ENCODE measurements around the gene ARID5B. TPM values are rescaled to one million over a fixed set of nuclear protein-coding genes. Genes with fewer than 3 reads are reported as not detected.
A peak's percentile ranks its signal among the peaks of the same experiment; 100 is the strongest.

The ARID5B gene
- total RNA-seq, 2 experiments from 2014 or later: 34.8 to 35.9 TPM

DNA sequence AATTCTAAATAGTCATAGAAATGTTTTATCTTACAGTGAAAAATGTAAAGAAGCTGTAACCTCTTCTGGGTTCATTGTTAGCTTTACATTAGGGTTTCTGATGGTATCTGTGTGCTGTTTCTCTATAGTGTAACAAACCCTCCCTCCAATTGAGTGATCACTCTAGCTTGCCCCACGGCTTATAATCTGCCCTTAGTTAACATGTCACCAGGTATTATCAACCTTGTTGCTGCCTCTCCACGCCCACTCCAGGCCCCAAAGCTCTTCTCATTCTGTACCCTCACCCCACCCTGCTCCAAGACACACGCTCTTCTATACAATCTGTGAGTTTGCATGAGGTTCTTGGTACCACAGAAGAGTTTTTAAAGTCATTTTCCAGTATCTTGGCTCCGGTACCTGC, 139.4 kb downstream of the ARID5B start:
- Mint-ChIP-seq H3K4me1 (peaks cover 76% of the 10 kb centered on the region), H3K4me3 (no peak overlapping the region), H3K27me3 (no peaks in the 10 kb centered on the region), H3K36me3 (peaks cover 30% of the 10 kb centered on the region), H3K9me3 (ENCODE audit: low read depth) (no peaks in the 10 kb centered on the region), H3K27ac (peak overlapping the region; percentile 67)
- DNase-seq (no peak), ATAC-seq (no peak)
- CTCF ChIA-PET: interaction anchor here (1.3 to 11.1 kb wide), 7 partner anchors 8 to 208 kb away, joined by 3 to 148 read pairs (median 10); no protein-coding TSS in a partner anchor

DNA sequence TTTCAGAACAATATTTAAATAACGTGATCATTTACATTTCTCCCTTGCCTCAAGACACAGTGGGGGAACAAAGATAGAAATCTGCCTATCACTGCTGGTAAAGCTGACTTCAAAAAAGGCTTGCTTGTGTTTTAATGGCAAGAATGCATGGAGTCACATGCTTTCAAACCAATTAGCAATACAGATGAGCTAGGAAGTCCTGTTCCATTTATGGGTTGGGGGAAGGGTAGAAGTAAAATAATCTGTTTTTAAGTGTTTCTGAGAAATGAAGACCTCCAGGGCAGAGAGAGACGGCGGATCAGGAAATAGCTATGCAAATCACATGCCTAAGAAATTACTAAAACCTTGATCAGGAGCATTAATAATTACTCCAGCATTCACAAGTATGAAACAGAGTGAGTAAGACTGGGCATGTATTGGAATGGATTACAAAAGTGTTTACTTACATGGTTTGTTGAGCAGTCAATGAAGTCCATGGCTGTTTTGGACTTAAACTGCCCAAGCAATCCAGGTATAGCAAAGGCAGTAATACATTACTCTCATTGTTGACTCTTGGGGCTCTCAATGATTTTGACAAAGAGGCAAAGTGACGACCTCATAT, 142.0 kb downstream of the ARID5B start:
- H3K36me3 Mint-ChIP-seq: peaks cover 30% of the 10 kb centered on the region
- no peak for ATAC-seq
- no peaks in the 10 kb centered on the region for H3K9me3 Mint-ChIP-seq (ENCODE audit: low read depth)
- no peak for DNase-seq
- CTCF ChIA-PET: interaction anchor here (0.6 to 11.1 kb wide), 8 partner anchors 39 to 340 kb away, joined by 3 to 148 read pairs (median 4); no protein-coding TSS in a partner anchor
- H3K27me3 Mint-ChIP-seq: no peaks in the 10 kb centered on the region
- peak overlapping the region; percentile 99 for H3K27ac Mint-ChIP-seq
- H3K4me1 Mint-ChIP-seq: peaks cover 89% of the 10 kb centered on the region
- H3K4me3 Mint-ChIP-seq: peak overlapping the region; percentile 18

GRCh38 chr10:62044566-62044965, 143.1 kb downstream of the ARID5B start:
- CTCF ChIA-PET: interaction anchor here (0.6 to 11.1 kb wide), 5 partner anchors 19 to 200 kb away, joined by 3 to 148 read pairs (median 3); no protein-coding TSS in a partner anchor
- H3K36me3 Mint-ChIP-seq: peaks cover 34% of the 10 kb centered on the region
- peaks cover 88% of the 10 kb centered on the region for H3K4me1 Mint-ChIP-seq
- ATAC-seq: no peak
- H3K9me3 Mint-ChIP-seq (ENCODE audit: low read depth): no peaks in the 10 kb centered on the region
- H3K27ac Mint-ChIP-seq: peak overlapping the region; percentile 99
- no peak for DNase-seq
- H3K4me3 Mint-ChIP-seq: no peak overlapping the region
- no peaks in the 10 kb centered on the region for H3K27me3 Mint-ChIP-seq

DNA sequence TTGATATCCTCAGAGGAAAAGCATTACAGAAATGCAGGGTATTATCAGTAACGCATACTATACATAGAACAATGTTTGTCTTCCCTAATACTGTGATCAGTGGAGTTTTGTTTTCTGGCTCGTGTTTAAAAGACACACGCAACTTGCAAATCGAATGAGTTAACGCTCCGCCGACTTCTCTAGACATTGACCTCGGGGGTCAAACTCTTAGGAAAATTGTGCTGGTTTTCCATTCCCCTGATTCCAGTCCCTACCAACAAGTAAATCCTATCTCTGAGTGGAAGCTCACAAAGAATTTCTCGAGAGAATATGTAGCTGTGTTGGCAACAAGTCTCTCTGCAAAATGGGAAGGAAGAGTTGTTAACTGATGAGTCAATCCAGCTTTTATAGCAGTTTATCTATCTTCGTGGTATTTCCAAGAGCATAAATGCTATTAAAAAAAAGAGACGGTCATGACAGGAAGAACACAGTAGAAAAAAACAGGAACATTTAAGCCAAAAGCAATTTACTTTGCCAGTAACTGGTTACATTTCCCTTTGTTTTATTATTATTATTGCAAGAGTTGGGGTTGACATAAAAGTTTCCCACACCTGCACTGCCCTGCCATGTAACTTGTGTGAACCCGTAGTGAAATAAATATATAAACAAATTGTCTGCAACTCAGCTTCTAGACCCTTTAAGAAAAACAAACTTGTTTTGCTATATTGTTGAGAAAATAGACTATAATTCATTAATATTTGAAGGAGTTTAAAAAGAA, 144.4 kb downstream of the ARID5B start:
- Mint-ChIP-seq H3K9me3 (ENCODE audit: low read depth) (no peaks in the 10 kb centered on the region), H3K27me3 (no peaks in the 10 kb centered on the region), H3K27ac (peak overlapping the region; percentile 99), H3K36me3 (peaks cover 41% of the 10 kb centered on the region), H3K4me3 (peak overlapping the region; percentile 83), H3K4me1 (peaks cover 90% of the 10 kb centered on the region)
- CTCF ChIA-PET: interaction anchor here (0.8 to 11.1 kb wide), 15 partner anchors 7 to 295 kb away, joined by 3 to 148 read pairs (median 4); no protein-coding TSS in a partner anchor
- DNase-seq: no peak
- no peak for ATAC-seq

GRCh38 chr10:62046522-62047227, 145.2 kb downstream of the ARID5B start:
- peak overlapping the region; percentile 83 for H3K4me3 Mint-ChIP-seq
- ATAC-seq (peak; percentile 35), DNase-seq (peak; percentile 59)
- H3K4me1 Mint-ChIP-seq: peaks cover 89% of the 10 kb centered on the region
- peaks cover 47% of the 10 kb centered on the region for H3K36me3 Mint-ChIP-seq
- peak overlapping the region; percentile 99 for H3K27ac Mint-ChIP-seq
- H3K9me3 Mint-ChIP-seq (ENCODE audit: low read depth): no peaks in the 10 kb centered on the region
- H3K27me3 Mint-ChIP-seq: no peaks in the 10 kb centered on the region
- CTCF ChIA-PET: interaction anchor here (0.5 to 11.1 kb wide), 19 partner anchors 8 to 199 kb away, joined by 3 to 148 read pairs (median 3); no protein-coding TSS in a partner anchor

GRCh38 chr10:62047228-62047892, 145.9 kb downstream of the ARID5B start:
- no peak for ATAC-seq
- Mint-ChIP-seq H3K4me1 (peaks cover 90% of the 10 kb centered on the region), H3K4me3 (peak overlapping the region; percentile 83), H3K9me3 (ENCODE audit: low read depth) (no peaks in the 10 kb centered on the region), H3K27me3 (no peaks in the 10 kb centered on the region), H3K27ac (peak overlapping the region; percentile 99), H3K36me3 (peaks cover 50% of the 10 kb centered on the region)
- peak; percentile 47 for DNase-seq
- CTCF ChIA-PET: interaction anchor here (0.5 to 5.9 kb wide), 14 partner anchors 9 to 198 kb away, joined by 3 to 50 read pairs (median 3); no protein-coding TSS in a partner anchor

DNA sequence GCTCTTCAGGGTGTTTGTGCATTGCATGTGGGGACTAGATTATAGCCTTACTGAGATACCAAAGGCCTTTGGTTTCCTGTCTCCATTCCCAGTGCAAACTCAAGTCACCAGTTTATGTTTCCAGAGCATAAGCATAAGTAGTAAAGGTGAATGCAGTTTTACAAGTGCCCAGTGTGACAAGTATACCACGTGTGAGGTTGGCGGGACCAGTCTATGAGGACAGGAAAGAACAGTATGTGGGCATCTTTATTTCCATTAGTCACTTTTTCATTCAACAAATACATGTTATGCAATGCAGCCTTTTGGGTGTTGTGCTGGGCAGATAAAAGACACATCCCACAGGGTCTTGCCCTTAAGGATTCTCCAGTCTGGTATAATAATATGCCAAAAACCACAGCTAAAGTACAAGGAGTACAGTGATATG, 146.5 kb downstream of the ARID5B start:
- ATAC-seq (peak; percentile 41), DNase-seq (peak; percentile 76)
- Mint-ChIP-seq H3K27me3 (no peaks in the 10 kb centered on the region), H3K4me1 (peaks cover 93% of the 10 kb centered on the region), H3K36me3 (peaks cover 55% of the 10 kb centered on the region), H3K9me3 (ENCODE audit: low read depth) (no peaks in the 10 kb centered on the region), H3K27ac (peak overlapping the region; percentile 99), H3K4me3 (peak overlapping the region; percentile 83)
- CTCF ChIA-PET: interaction anchor here (0.6 to 5.9 kb wide), 9 partner anchors 8 to 197 kb away, joined by 3 to 50 read pairs (median 5); no protein-coding TSS in a partner anchor

GRCh38 chr10:62048470-62048869, 147.0 kb downstream of the ARID5B start:
- peak overlapping the region; percentile 83 for H3K4me3 Mint-ChIP-seq
- CTCF ChIA-PET: interaction anchor here (1.2 to 5.9 kb wide), 5 partner anchors 10 to 196 kb away, joined by 4 to 50 read pairs (median 13); no protein-coding TSS in a partner anchor
- H3K36me3 Mint-ChIP-seq: peaks cover 55% of the 10 kb centered on the region

GRCh38 chr10:62048919-62049623, 147.6 kb downstream of the ARID5B start:
- Mint-ChIP-seq H3K4me1 (peaks cover 93% of the 10 kb centered on the region), H3K27ac (peak overlapping the region; percentile 99), H3K4me3 (peak overlapping the region; percentile 83), H3K27me3 (no peaks in the 10 kb centered on the region), H3K36me3 (peaks cover 60% of the 10 kb centered on the region), H3K9me3 (ENCODE audit: low read depth) (no peaks in the 10 kb centered on the region)
- CTCF ChIA-PET: interaction anchor here (1.1 to 5.9 kb wide), 11 partner anchors 10 to 195 kb away, joined by 3 to 50 read pairs (median 7); partner anchors contain the start of gene ARID5B
- ATAC-seq (peak; percentile 29), DNase-seq (peak; percentile 79)

More at GRCh38 chr10:62048470-62048869, 147.0 kb downstream of the ARID5B start:
- H3K27me3 Mint-ChIP-seq: no peaks in the 10 kb centered on the region
- H3K9me3 Mint-ChIP-seq (ENCODE audit: low read depth): no peaks in the 10 kb centered on the region
- ATAC-seq (no peak), DNase-seq (no peak)
- peak overlapping the region; percentile 99 for H3K27ac Mint-ChIP-seq
- peaks cover 93% of the 10 kb centered on the region for H3K4me1 Mint-ChIP-seq

DNA sequence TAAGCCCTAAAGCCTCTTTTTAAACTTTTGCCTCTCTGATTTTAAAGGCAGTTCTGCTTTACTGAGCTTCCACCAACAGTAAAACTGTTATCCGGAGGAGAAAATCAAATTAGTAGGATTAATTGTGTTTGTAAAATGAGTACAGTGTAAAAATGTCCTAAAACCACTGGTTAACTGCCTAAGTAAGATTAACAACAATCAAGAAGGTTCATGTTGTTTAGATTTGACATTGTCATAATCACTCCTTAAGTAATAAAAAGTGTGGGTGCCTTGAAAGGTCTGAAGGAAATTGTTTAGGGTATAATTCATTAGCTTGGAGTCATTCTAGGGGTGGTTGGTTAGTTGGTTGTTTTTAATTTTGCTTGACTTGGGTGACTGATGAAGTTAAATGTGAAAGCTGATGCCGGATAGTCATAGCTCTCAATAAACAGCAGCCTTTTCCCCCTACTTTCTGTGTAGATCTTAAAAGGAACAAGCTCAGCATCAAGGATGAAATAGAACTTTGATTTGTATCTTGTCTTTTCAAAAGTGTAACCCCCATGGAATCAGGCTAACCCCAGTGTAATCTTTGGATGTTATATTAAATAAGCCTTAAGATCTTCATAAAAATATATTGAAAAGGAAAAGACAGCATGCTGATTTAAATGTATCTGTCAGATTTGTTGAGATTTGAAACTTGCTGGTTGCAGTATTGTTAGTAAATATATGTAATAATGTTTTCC, 148.3 kb downstream of the ARID5B start:
- Mint-ChIP-seq H3K27ac (peak overlapping the region; percentile 99), H3K4me3 (peak overlapping the region; percentile 83), H3K36me3 (peaks cover 62% of the 10 kb centered on the region), H3K4me1 (peaks cover 93% of the 10 kb centered on the region), H3K9me3 (ENCODE audit: low read depth) (no peaks in the 10 kb centered on the region), H3K27me3 (no peaks in the 10 kb centered on the region)
- CTCF ChIA-PET: interaction anchor here (0.7 to 5.9 kb wide), 12 partner anchors 10 to 195 kb away, joined by 3 to 50 read pairs (median 6); partner anchors contain the start of gene ARID5B
- DNase-seq (no peak), ATAC-seq (no peak)

DNA sequence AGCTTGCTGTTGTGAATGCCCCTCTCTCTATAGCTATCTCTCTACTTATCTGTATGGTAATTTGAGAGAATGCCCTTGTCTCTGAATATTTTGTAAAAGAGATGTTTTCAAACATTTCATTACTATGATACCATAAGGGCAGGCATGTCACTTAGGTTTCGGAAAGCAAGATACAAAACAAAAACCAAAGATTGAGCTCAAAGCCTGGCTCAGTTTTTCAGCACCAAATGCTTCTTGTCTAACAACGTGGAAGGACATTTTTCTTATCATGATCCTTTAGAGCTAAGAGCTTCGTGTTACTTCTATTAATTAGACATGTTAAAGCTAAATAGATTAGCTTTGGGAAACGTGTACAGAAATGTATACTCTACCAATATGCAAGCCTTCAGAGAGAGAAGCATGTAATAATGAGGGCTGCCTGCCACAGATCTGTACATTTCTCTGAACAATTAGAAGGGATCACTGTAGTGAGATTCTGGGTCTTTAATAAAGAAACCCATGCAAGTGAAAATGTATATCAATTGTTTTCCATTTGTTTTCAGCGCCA, 148.9 kb downstream of the ARID5B start:
- ATAC-seq (no peak), DNase-seq (no peak)
- Mint-ChIP-seq H3K4me1 (peaks cover 93% of the 10 kb centered on the region), H3K4me3 (peak overlapping the region; percentile 83), H3K9me3 (ENCODE audit: low read depth) (no peaks in the 10 kb centered on the region), H3K27me3 (no peaks in the 10 kb centered on the region), H3K36me3 (peaks cover 62% of the 10 kb centered on the region), H3K27ac (peak overlapping the region; percentile 99)
- CTCF ChIA-PET: interaction anchor here (0.7 to 5.9 kb wide), 12 partner anchors 9 to 194 kb away, joined by 3 to 50 read pairs (median 6); partner anchors contain the start of gene ARID5B

Data from activated CD8-positive, alpha-beta memory T cell treated with anti-CD3 and anti-CD28 coated beads, Interleukin-2, amount 10 ng/mL, durations not matched to agents 7 days and 5 days (primary cell).